ENCODE measurements around the gene ADIPOR2. TPM values are rescaled to one million over a fixed set of nuclear protein-coding genes. Genes with fewer than 3 reads are reported as not detected.
A peak's percentile ranks its signal among the peaks of the same experiment; 100 is the strongest.

ADIPOR2 gene
- total and polyA plus RNA-seq, 11 donors: 17.7 to 52.5 (median 36.7) TPM

DNA sequence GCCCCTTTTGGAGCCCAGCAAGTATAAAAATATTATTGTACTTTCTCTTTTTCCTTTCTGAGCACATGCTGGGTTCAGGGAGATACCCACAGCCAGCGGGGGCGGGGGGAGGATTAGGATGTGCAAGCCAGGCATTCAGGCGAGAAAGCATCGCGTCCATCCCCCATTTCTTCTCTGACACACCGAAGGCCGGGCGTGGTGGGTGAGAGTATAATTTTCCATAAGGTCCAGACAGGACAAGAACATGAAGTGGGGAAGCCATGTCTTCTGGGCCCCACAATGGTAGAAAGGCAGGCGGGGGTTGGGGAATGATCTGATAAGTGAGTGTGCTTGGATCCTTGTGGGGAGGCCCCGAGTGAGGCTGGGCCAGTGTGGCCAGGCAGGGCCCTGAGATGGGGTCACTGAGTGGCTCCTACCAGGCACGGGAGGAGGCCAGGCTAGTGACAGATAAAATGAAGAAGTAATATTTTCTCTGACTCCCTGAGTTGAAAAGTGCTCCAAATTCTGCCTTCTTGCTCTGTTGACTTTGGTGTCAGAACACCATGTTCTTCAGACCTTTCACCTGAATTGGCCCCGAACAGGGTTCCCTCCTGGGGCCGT, 118.8 kb downstream of the ADIPOR2 start:
- Histone ChIP-seq H3K36me3 (no peaks in the 10 kb centered on the region), H3K27me3 (peaks cover 0 to under 1% (median 0%) of the 10 kb centered on the region in 9 donors), H3K4me3 (no peak overlapping the region), H3K27ac (peak overlapping the region in 1 of 12 donors; percentile 70), H3K9me3 (no peaks in the 10 kb centered on the region), H3K4me1 (peaks cover 0 to 61% (median 11%) of the 10 kb centered on the region in 12 donors)
- no peak for ATAC-seq
- intact Hi-C loops (cut with DNase I): loop anchor here in 5 of 10 donors (5.0 to 10.0 kb wide), 5 partner anchors 108 to 465 kb away; partner anchors contain the start of gene CACNA2D4 (in 2 of the 5)
- DNase-seq: peak in 2 of 5 donors; percentile 20 to 39
- 91 to 92% (median 92%) methylated on average over 13 of the region's 13 CpGs for WGBS, 4 donors
- no peak for TF ChIP-seq POLR2A (IDR thresholded peaks at IDR 0.05)
- TF ChIP-seq, protein P1, sequence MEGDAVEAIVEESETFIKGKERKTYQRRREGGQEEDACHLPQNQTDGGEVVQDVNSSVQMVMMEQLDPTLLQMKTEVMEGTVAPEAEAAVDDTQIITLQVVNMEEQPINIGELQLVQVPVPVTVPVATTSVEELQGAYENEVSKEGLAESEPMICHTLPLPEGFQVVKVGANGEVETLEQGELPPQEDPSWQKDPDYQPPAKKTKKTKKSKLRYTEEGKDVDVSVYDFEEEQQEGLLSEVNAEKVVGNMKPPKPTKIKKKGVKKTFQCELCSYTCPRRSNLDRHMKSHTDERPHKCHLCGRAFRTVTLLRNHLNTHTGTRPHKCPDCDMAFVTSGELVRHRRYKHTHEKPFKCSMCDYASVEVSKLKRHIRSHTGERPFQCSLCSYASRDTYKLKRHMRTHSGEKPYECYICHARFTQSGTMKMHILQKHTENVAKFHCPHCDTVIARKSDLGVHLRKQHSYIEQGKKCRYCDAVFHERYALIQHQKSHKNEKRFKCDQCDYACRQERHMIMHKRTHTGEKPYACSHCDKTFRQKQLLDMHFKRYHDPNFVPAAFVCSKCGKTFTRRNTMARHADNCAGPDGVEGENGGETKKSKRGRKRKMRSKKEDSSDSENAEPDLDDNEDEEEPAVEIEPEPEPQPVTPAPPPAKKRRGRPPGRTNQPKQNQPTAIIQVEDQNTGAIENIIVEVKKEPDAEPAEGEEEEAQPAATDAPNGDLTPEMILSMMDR (IDR thresholded peaks at IDR 0.05): no peak

DNA sequence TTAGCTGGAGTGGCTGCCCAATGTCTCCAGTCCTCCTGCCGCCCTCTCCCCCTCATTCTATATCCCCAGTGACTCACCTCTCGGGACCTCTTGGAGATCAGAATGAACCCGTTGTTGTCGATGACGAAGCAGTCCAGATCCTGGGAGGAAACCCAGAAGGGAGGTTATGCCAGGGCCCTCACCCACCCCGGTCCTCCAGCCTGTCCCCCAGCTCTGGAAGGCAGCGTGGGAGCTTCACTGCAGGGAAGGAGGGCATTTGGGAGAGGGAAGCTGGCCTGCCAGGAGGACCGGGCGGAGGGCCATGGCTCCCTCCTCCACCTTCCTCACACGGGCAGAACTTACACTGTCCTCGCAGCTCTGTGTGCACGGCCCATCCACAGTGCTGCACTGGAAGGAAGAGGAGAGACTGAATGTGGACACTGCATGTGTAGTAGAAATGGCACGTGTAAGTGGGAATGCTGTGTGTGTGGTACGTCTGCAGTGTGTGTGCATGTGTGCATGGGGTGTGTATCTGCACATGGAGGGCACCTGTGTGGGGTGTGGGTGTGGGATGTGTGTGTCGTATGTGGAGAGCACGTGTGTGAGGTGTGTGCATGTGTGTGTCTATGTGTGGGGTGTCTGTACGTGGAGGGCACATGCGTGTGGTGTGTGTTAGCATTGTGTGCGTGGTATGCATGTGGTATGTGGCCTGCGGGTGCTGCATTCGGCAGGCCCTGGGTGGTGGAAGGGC, 119.5 kb downstream of the ADIPOR2 start:
- Histone ChIP-seq H3K4me3 (no peak overlapping the region), H3K27me3 (peaks cover 0 to 7% (median 0%) of the 10 kb centered on the region in 9 donors), H3K9me3 (no peaks in the 10 kb centered on the region), H3K27ac (peak overlapping the region in 1 of 12 donors; percentile 89), H3K4me1 (peaks cover 0 to 56% (median 5%) of the 10 kb centered on the region in 12 donors), H3K36me3 (no peaks in the 10 kb centered on the region)
- WGBS, 4 donors: 87 to 91% (median 89%) methylated on average over 21 of the region's 21 CpGs
- ATAC-seq (no peak), DNase-seq (peak in 3 of 5 donors; percentile 21 to 56 (median 22))
- intact Hi-C loops (cut with DNase I): loop anchor here in 2 of 10 donors (5.0 kb wide), 2 partner anchors 107 to 117 kb away; partner anchors contain the start of gene CACNA2D4 (in 1 of the 2)
- no peak for TF ChIP-seq POLR2A (IDR thresholded peaks at IDR 0.05)
- TF ChIP-seq, protein P1 (IDR thresholded peaks at IDR 0.05): no peak

DNA sequence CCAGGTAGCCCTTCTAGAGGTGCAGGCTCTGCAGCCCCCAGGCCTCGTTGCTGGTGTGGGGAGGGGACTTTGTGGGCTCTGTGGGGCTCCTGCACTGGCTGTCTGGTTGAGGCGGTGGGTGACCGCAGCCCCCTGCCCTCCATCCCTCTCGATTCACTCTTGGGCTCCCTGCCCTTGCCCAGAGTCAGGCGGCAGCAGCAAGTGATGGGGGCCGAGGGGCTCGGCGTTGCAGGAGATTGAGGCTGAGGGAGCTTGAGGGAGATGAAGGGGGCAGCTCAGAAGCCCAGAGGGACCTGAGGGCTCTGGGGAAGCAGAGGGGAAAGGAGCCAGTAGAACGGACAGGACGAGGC, 120.0 kb downstream of the ADIPOR2 start:
- Histone ChIP-seq H3K9me3 (no peaks in the 10 kb centered on the region), H3K4me3 (peak overlapping the region in 1 of 12 donors; percentile 49), H3K36me3 (no peaks in the 10 kb centered on the region), H3K27ac (peak overlapping the region in 1 of 12 donors; percentile 89), H3K4me1 (peaks cover 0 to 53% (median 2%) of the 10 kb centered on the region in 12 donors), H3K27me3 (peaks cover 0 to 11% (median 0%) of the 10 kb centered on the region in 9 donors)
- ATAC-seq: no peak
- TF ChIP-seq, protein P1 (IDR thresholded peaks at IDR 0.05): no peak
- no peak for TF ChIP-seq POLR2A (IDR thresholded peaks at IDR 0.05)
- intact Hi-C loops (cut with DNase I): loop anchor here in 2 of 10 donors (5.0 kb wide), 2 partner anchors 106 to 116 kb away; partner anchors contain the start of gene CACNA2D4 (in 1 of the 2)
- WGBS, 4 donors: 88 to 92% (median 88%) methylated on average over 10 of the region's 10 CpGs
- DNase-seq: peak in 2 of 5 donors; percentile 12 to 31
